B cell (primary cell): ENCODE data around the gene SPATA19. TPM values are rescaled to one million over a fixed set of nuclear protein-coding genes. Genes with fewer than 3 reads are reported as not detected.

Experiments
- ATAC-seq: fragments of 200-7000 bp; cut with Tn5 transposase; one replicate; pipeline ENCODE4 v1.10.0; 2021; ENCODE audit warnings: low read depth, mild to moderate bottlenecking, moderate number of reproducible peaks, moderate library complexity
- CTCF ChIA-PET: fragments of 350-600 bp; sonication (Branson Sonifier 250); formaldehyde crosslinking; loops from one replicate; lab custom pipeline; 2021; ENCODE audit warnings: antibody characterized with exemption, inconsistent platforms; lab: Charles Lee
- POLR2A ChIA-PET: fragments of 350-600 bp; sonication (Branson Sonifier 250); formaldehyde crosslinking; loops from one replicate; lab custom pipeline; 2021; ENCODE audit warnings: antibody characterized with exemption; lab: Charles Lee
- DNase-seq: peaks from one replicate; pipeline ENCODE4 v3.0.0; 2013
- H2AFZ ChIP-seq: 2 replicates; pipeline ENCODE4 v1.6.1; 2012; ENCODE audit warnings: mild to moderate bottlenecking, low read depth, low read length; ENCODE audit not compliant: insufficient read depth, poor library complexity, severe bottlenecking
- H3K27ac ChIP-seq, 2 donors: 1 replicate in 1 of 2; 2 replicates in 1 of 2; pipeline ENCODE4 v1.5.1; 2012 to 2013; ENCODE audit warnings: low read length in 2 of 2, mild to moderate bottlenecking in 2 of 2, moderate library complexity in 1 of 2
- H3K27me3 ChIP-seq, 4 experiments: fragments of 200-600 bp in 1 of 4; sonication (generic) in 1 of 4; replicated peaks in 1 of 4; 1 replicate in 2 of 4; 2 replicates in 2 of 4; pipeline versions ENCODE4 v1.6.1 to v1.7.0; 2013 to 2016; ENCODE audit warnings: low read length in 3 of 4, mild to moderate bottlenecking in 2 of 4, mixed read lengths in 1 of 4, moderate library complexity in 1 of 4; ENCODE audit not compliant: insufficient read depth in 4 of 4, control insufficient read depth in 3 of 4; ENCODE audit errors: control extremely low read depth in 1 of 4
- H3K36me3 ChIP-seq, 2 experiments: replicated peaks in 1 of 2; 1 replicate in 1 of 2; 2 replicates in 1 of 2; pipeline versions ENCODE4 v1.6.1 to v1.7.1; 2013; ENCODE audit warnings: low read length in 1 of 2; ENCODE audit not compliant: insufficient read depth in 2 of 2, control insufficient read depth in 1 of 2; ENCODE audit errors: control extremely low read depth in 1 of 2, extremely low read depth in 1 of 2
- H3K4me1 ChIP-seq, 2 donors: fragments of 200-600 bp in 1 of 2; sonication (generic) in 1 of 2; 1 replicate in 1 of 2; 2 replicates in 1 of 2; pipeline versions ENCODE4 v1.5.1 to v1.6.1; 2013 to 2017; ENCODE audit warnings: low read length in 2 of 2; ENCODE audit not compliant: control insufficient read depth in 2 of 2, insufficient read depth in 2 of 2
- H3K4me2 ChIP-seq: replicated peaks from 2 replicates; pipeline ENCODE3; 2012; ENCODE audit warnings: mild to moderate bottlenecking, low read depth, low read length; ENCODE audit not compliant: poor library complexity, severe bottlenecking
- H3K4me3 ChIP-seq, 5 experiments: fragments of 200-600 bp in 1 of 5; sonication (generic) in 1 of 5; 1 replicate in 3 of 5; 2 replicates in 2 of 5; pipeline versions ENCODE4 v1.5.1 to v1.7.0; 2011 to 2016; ENCODE audit warnings: low read length in 4 of 5, mild to moderate bottlenecking in 4 of 5, low read depth in 2 of 5, control low read depth in 1 of 5, moderate library complexity in 1 of 5; ENCODE audit not compliant: insufficient read depth in 1 of 5; ENCODE audit errors: control extremely low read depth in 1 of 5, extremely low read depth in 1 of 5
- H3K79me2 ChIP-seq: fragments of 200-600 bp; sonication (generic); one replicate; pipeline ENCODE4 v1.6.0; 2016; ENCODE audit warnings: low read length; ENCODE audit not compliant: control insufficient read depth, insufficient read depth
- H3K9ac ChIP-seq: fragments of 200-600 bp; sonication (generic); 2 replicates; pipeline ENCODE4 v1.6.1; 2017; ENCODE audit warnings: mild to moderate bottlenecking, low read length, moderate library complexity
- H3K9me3 ChIP-seq, 3 donors: one replicate each; pipeline versions ENCODE4 v1.6.1 to v1.7.1; 2013; ENCODE audit warnings: low read length in 2 of 3; ENCODE audit not compliant: control insufficient read depth in 2 of 3, insufficient read depth in 1 of 3; ENCODE audit errors: control extremely low read depth in 1 of 3
- H4K20me1 ChIP-seq: 2 replicates; pipeline ENCODE4 v1.6.0; 2012; ENCODE audit warnings: mild to moderate bottlenecking, low read length; ENCODE audit not compliant: insufficient read depth, control insufficient read depth, poor library complexity, severe bottlenecking
- H3K27ac Mint-ChIP-seq: one replicate; pipeline ENCODE4 v1.8.0; 2021; ENCODE audit warnings: mixed read lengths
- H3K27me3 Mint-ChIP-seq: one replicate; pipeline ENCODE4 v1.8.0; 2021; ENCODE audit warnings: mixed read lengths
- H3K4me1 Mint-ChIP-seq: one replicate; pipeline ENCODE4 v1.8.0; 2021; ENCODE audit warnings: mixed read lengths
- H3K4me3 Mint-ChIP-seq: one replicate; pipeline ENCODE4 v1.8.0; 2021; ENCODE audit warnings: mixed read lengths
- H3K9me3 Mint-ChIP-seq: one replicate; pipeline ENCODE4 v1.8.0; 2022; ENCODE audit warnings: mixed read lengths; ENCODE audit not compliant: insufficient read depth
- CTCF ChIP-seq: fragments of 200-600 bp; IDR thresholded peaks from one replicate; pipeline ENCODE4 v1.8.0; 2022; ENCODE audit warnings: antibody characterized with exemption, mild to moderate bottlenecking
- EZH2 ChIP-seq: IDR thresholded peaks from 2 replicates; pipeline ENCODE4 v1.6.1; 2012; ENCODE audit warnings: borderline replicate concordance, low read depth, mild to moderate bottlenecking, moderate library complexity, low read length; ENCODE audit not compliant: insufficient read depth, poor library complexity, severe bottlenecking
- WGBS: methylation state at CpG from one replicate; pipeline ENCODE4 v1.1.5; 2013; ENCODE audit warnings: missing lambda C conversion rate; ENCODE audit not compliant: insufficient coverage; 5-methylcytosine and 5-hydroxymethylcytosine counted together
- intact Hi-C: fragments of 100-400 bp; cut with micrococcal nuclease; formaldehyde crosslinking; loops from one replicate; pipeline ENCODE4 v1.10.0; 2022
- polyA plus RNA-seq: library from polyadenylated mRNA; depleted of rRNA; stranded (reverse); fragments of >200 nt; gene quantifications from 2 replicates; pipeline ENCODE4 v1.2.3, GENCODE V29; 2012
- total RNA-seq, 2 donors: library from RNA; stranded (reverse); fragments of 120-200 nt in 1 of 2; gene quantifications; 1 replicate in 1 of 2; 2 replicates in 1 of 2; pipeline versions ENCODE4 v1.2.3 to v1.2.4, GENCODE V29; 2013 to 2022

Gene SPATA19
- total and polyA plus RNA-seq, 2 donors (not counting 1 experiment from before 2014, with no cell fraction given) = not detected

GRCh38 chr11:133830931-133831907, 14.1 kb downstream of the SPATA19 start:
- Histone ChIP-seq H3K4me1 (no peaks in the 10 kb centered on the region), H3K79me2 (no peaks in the 10 kb centered on the region), H4K20me1 (no peaks in the 10 kb centered on the region), H3K9me3 (peaks cover 0 to 8% (median 0%) of the 10 kb centered on the region in 3 donors), H3K27ac (no peak overlapping the region), H3K36me3 (no peaks in the 10 kb centered on the region), H3K27me3 (peaks cover 0 to 2% (median 0%) of the 10 kb centered on the region in 4 experiments), H3K4me2 (no peak overlapping the region), H3K9ac (no peak overlapping the region), H2AFZ (no peak overlapping the region), H3K4me3 (no peak overlapping the region)
- H3K27me3 Mint-ChIP-seq = no peaks in the 10 kb centered on the region
- H3K27ac Mint-ChIP-seq = no peak overlapping the region
- no peaks in the 10 kb centered on the region for H3K9me3 Mint-ChIP-seq
- H3K4me1 Mint-ChIP-seq = no peaks in the 10 kb centered on the region
- ChIA-PET CTCF (interaction anchor here (0.6 to 1.3 kb wide), 2 partner anchors 10 to 179 kb away, joined by 3 read pairs; no protein-coding TSS in a partner anchor), POLR2A (no interaction called here)
- no peak for TF ChIP-seq CTCF
- no peak for TF ChIP-seq EZH2
- H3K4me3 Mint-ChIP-seq = no peak overlapping the region
- intact Hi-C loops = loop anchor here (10.0 kb wide), 1 partner anchor 696 kb away; no protein-coding TSS in a partner anchor
- ATAC-seq (no peak), DNase-seq (no peak)
- 76% methylated on average over 3 of the region's 8 CpGs for WGBS

- no peak overlapping the region for H3K4me3 ChIP-seq
- TF ChIP-seq EZH2 = no peak
- no peak for TF ChIP-seq CTCF
- H3K4me1 ChIP-seq = no peaks in the 10 kb centered on the region
- H3K9ac ChIP-seq = no peak overlapping the region
- DNase-seq (no peak), ATAC-seq (no peak)
- H3K4me2 ChIP-seq = no peak overlapping the region
- Mint-ChIP-seq H3K9me3 (no peaks in the 10 kb centered on the region), H3K27ac (no peak overlapping the region), H3K27me3 (no peaks in the 10 kb centered on the region), H3K4me1 (no peaks in the 10 kb centered on the region), H3K4me3 (no peak overlapping the region)
- no peak overlapping the region for H3K27ac ChIP-seq
- peaks cover 0 to 8% (median 0%) of the 10 kb centered on the region in 3 donors for H3K9me3 ChIP-seq
- CTCF ChIA-PET = no interaction called here
- H4K20me1 ChIP-seq = no peaks in the 10 kb centered on the region
- 88% methylated on average over 2 of the region's 2 CpGs for WGBS
- no peaks in the 10 kb centered on the region for H3K79me2 ChIP-seq
- no peak overlapping the region for H2AFZ ChIP-seq
- no peaks in the 10 kb centered on the region for H3K27me3 ChIP-seq
- intact Hi-C loops = no loop called here
- POLR2A ChIA-PET = no interaction called here
- H3K36me3 ChIP-seq = no peaks in the 10 kb centered on the region
Observed at GRCh38 chr11:133829566-133829965, 15.7 kb downstream of the SPATA19 start.
